HG02610 (cell line): ENCODE results near the gene CASZ1.

Experiments used
- ATAC-seq: cut with Tn5 transposase; IDR thresholded peaks from one replicate; pipeline ENCODE4 v1.9.1; 2021; ENCODE audit warnings: mild to moderate bottlenecking, moderate library complexity; ENCODE audit not compliant: unreplicated experiment

Gene CASZ1

DNA sequence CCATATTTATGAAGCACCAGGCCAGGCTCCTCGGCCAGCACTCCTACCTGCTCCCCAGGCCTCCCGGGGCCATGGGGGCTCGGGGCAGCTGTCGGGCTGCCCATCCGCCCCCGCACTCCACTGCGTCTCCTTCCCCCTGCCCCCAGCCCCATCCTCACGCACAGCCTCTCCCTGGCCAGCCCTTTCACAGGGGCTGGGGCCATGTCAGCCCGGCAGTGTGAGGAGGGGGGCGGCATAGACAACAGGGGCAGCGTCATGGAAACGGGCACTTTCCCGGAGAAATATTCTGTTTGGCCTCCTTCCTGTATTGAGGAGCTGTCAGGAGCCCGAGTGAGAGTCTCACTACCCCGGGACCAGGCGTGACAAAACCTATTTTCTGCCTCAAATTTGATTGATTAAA, 87.3 kb downstream of the CASZ1 start:
- ATAC-seq: no peak

DNA sequence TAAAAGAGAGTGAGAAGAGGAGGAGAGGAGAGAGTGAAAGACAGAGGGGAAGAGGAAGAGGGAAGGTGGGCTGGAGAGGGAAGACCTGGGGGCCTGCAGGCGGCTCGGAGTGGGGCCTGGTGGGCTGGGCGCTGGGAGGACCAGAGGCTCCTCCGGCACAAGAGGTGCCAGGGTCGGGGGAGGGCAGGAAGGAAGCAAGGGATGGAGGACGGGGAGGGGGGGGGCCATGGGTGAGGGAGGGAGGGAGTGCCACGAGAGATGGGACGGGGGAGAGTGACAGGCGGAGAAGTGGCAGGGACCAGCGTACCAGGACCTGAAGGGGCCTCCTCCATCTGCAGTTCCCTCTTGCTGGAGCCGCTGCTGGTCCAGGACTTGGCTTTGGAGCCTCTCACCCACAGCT, 87.7 kb downstream of the CASZ1 start:
- no peak for ATAC-seq

GRCh38 chr1:10707208-10707607, 89.2 kb downstream of the CASZ1 start:
- ATAC-seq: no peak

- ATAC-seq: no peak
Measured at GRCh38 chr1:10706376-10706913, 90.0 kb downstream of the CASZ1 start.

- no peak for ATAC-seq
Measured at GRCh38 chr1:10705953-10706352, 90.5 kb downstream of the CASZ1 start.

DNA sequence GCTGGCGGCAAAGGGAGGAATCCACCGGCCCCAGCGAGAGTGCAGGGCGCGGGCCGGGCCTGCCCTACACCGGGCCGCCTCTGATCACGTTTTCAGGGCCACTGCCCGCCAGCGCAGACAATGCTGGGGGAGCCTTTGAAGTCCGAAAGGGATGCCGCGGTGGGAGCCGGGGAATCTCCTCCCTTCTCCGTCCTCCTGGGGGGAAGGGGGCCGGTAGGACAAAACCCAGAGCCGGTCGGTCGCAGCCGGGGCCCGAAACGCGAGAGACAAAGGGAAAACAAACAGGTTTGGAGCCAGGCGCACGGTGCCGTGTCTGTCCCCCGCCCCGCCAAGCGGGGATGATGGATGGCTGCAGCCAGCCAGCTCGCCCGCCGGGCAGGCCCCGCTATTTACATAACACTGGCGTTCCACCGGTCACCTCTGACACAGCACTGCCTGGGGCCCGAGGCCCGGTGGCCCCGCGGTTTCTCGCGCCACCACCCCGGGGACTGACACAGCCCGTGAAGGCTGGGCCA, 92.0 kb downstream of the CASZ1 start:
- ATAC-seq: no peak

DNA sequence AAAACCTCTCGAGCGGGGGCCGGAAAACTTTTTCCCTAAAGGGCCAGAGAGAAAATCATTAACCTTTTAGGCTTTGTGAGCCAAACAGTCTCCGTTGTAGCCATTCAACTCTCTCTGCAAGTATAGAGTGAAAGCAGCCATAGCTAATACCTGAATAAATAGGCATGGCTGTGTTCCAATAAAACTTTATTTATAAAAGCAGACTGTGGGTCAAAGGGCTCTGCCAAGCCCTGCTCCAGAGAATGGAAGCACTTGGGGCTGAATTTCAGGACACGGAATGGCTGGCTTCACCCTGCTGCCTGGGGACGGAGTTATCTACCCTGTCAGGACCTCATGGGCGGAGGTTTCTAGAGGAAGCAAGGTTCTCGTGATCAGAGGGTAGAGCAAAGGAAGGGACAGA, 92.7 kb downstream of the CASZ1 start:
- no peak for ATAC-seq

DNA sequence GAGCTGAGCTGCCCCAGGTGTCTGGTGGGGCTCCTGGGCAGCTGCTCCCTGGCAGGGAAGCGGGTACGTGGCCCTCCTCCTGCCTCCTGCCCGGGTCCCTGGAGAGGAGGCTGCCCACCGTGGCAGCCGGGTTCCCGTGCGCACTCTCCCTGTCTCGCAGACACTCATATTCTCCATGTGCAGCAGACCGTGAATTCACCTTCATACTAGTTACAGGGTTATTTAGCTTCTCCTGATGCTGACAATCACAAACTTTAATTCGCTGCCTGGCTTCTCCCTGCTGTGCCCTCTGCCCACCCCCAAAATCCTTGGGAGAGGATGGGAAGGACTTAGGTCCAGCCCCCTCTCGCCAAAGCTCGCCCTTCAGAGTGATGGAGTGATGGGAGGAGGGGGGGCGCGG, 95.3 kb downstream of the CASZ1 start:
- no peak for ATAC-seq

GRCh38 chr1:10699470-10699835, 97.0 kb downstream of the CASZ1 start:
- no peak for ATAC-seq

DNA sequence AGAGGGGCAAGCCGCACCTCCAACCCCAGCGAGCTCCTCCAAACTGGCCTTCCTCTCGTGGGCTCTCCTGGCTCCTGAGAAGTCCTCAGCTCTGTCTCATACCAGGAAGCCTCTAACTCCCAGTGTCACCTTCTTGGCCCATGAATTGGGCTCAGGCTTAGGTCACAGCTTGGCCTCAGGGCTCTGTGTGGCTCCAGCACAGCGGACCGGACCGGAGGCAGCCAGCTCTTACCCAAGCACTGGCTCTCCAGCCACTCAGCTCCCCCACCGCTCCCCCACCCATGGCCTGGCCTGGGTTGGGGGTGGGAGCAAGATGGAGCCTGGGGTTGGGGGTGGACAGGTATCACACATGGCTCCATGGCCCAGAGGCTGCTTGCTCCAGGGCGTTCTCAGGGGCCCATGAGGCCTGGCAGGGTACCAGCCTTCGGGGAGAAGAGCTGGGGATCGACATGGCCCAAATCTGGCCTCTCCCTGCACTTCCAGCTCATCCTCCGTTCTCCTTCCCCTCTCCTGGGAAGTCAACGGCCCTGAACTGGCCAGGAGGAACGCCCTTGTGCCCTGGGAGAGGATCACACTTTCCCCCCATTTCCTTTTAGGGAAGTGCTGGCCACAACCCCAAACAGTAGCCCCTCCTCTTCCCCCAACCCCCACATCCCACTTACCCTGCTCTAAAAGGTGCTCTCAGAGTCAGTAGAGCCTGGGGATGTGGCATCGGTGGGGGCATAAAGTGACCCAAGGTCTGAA, 97.5 kb downstream of the CASZ1 start:
- no peak for ATAC-seq

- no peak for ATAC-seq
Measured at GRCh38 chr1:10697621-10698160, 98.8 kb downstream of the CASZ1 start.

DNA sequence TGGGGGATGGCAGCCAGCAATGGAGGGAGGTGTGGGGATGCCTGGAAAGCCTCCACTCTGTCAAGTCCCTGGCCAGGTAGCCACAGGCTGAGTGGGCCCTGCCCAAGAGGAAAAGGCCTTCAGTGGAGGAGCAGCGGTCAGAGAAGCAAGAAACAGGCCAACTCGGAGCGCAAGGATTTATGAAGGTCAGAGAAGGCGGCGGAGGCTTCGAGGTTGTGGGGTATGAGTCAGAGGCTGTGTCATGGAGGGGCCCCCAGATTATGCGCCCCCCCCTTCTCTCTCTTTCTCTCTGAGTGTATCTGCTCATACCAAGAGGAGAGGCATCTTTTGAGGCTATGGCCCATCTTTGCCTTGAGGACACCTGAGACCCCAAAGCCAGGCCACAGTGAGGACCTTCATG, 99.5 kb downstream of the CASZ1 start:
- ATAC-seq: no peak

- peak; percentile 48 for ATAC-seq
Measured at GRCh38 chr1:10694633-10695627, 101.5 kb downstream of the CASZ1 start.

- peak; percentile 34 for ATAC-seq
Measured at GRCh38 chr1:10694274-10694632, 102.2 kb downstream of the CASZ1 start.

GRCh38 chr1:10693497-10694273, 102.8 kb downstream of the CASZ1 start:
- peak; percentile 7 for ATAC-seq

DNA sequence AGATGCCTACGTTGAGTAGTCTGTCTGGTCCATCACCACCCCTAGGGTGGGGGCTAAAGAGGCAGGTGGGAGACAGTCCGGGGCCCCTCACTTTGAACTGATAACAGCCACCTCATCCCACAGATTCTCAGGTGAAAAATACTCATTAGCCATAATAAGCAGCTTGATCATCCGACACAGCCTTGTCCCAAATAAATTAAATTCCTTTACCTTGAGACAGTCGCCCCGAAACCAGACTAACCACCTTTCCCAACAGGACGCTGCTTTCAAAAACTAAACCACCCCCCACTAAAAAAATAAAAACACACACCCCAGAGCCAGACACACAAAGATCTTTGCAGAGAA, 103.3 kb downstream of the CASZ1 start:
- ATAC-seq: no peak

GRCh38 chr1:10692401-10693021, 103.9 kb downstream of the CASZ1 start:
- no peak for ATAC-seq

GRCh38 chr1:10691740-10692125, 104.7 kb downstream of the CASZ1 start:
- no peak for ATAC-seq

DNA sequence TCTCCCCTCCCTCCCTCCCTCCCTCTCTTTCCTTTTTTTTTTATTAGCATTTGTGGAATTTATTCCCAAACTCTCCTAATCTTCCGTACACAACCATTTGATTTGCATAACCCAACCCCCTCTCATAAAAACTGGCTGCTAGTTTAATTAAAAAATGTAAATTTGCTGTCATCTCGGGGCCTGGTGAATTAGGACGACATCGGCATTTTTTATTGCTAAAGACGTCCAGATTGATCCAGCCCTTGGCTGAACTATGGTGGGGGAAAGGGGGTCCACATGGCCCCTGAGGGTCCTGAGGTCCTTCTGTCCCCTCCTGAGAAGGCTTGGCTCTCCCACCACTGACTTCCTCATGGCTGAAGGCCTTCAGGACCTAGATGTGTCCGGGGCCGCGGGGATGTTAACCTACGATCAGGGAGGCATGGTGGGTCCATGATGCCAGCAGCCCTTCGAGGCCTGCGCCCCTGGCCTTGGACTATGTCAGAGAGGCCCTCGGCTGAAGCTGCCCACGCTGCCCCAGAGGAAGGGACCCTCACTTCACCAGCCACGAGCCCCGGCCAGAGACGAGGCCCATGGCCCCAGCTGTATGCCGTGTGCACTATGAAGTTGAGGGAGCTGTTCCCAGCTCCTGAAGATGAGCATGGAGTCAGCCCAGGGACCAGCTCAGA, 105.2 kb downstream of the CASZ1 start:
- no peak for ATAC-seq

DNA sequence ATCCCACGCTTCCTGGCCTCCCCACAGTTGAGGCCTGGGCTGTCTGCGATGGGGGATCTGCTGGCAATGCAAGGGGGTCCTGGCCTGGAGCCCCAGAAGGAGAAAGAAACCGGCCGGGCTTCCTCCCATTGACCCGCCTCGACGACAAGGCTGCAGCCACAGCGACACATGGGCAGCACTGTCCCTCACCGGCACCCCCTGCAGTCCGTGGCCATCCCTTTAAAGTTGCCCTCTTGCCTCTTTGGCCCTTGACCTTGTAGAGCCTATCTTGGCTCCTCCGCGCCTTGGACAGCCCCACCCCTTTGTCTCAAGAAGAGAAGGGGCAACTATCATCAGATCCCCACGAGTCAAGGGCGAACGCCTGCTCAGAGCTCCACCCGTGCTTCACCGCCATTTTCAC, 106.0 kb downstream of the CASZ1 start:
- no peak for ATAC-seq
